Measurements from ENCODE around the gene AKAP6. TPM values are rescaled to one million over a fixed set of nuclear protein-coding genes. Genes with fewer than 3 reads are reported as not detected.

AKAP6 gene
- total and polyA plus RNA-seq, 2 experiments from 2014 or later = 0.38 to 0.42 TPM

- no peak overlapping the region for H3K27ac ChIP-seq (ENCODE audit: low read depth)
- H3K4me3 Mint-ChIP-seq = no peak overlapping the region
Observed at GRCh38 chr14:32537166-32537565, 208.1 kb downstream of the AKAP6 start.

More at GRCh38 chr14:32537166-32537565, 208.1 kb downstream of the AKAP6 start:
- no peaks in the 10 kb centered on the region for H3K9me3 Mint-ChIP-seq
- H4K20me1 ChIP-seq (replicated peaks; ENCODE audit: insufficient read depth) = no peaks in the 10 kb centered on the region
- no peak for DNase-seq (ENCODE audit: low spot score)
- H3K79me2 ChIP-seq (replicated peaks; ENCODE audit: insufficient read depth) = no peaks in the 10 kb centered on the region
- no peaks in the 10 kb centered on the region for H3F3A ChIP-seq (replicated peaks; ENCODE audit: low read depth)
- no peak for TF ChIP-seq EZH2phosphoT487 (IDR thresholded peaks at IDR 0.05; ENCODE audit: unreplicated experiment)
- no peak for TF ChIP-seq CTCF (conservative IDR thresholded peaks at IDR 0.05; ENCODE audit: low read depth in 2 of 2)
- TF ChIP-seq ETS1 (IDR thresholded peaks at IDR 0.05) = no peak
- no peak for TF ChIP-seq POLR2AphosphoS5 (IDR thresholded peaks at IDR 0.05; ENCODE audit: low read depth)
- no peak for TF ChIP-seq NANOG (IDR thresholded peaks at IDR 0.05; ENCODE audit: borderline replicate concordance)
- TF ChIP-seq ZNF114 (CRISPR knock-in tag; IDR thresholded peaks at IDR 0.05) = no peak
- TF ChIP-seq ZNF462 (CRISPR knock-in tag; IDR thresholded peaks at IDR 0.05) = no peak
- no peak for TF ChIP-seq ZNF331 (CRISPR knock-in tag; IDR thresholded peaks at IDR 0.05; ENCODE audit: low read depth)
- TF ChIP-seq REST (IDR thresholded peaks at IDR 0.05; ENCODE audit: unreplicated experiment) = no peak
- no peak for TF ChIP-seq STAT1 (IDR thresholded peaks at IDR 0.05; ENCODE audit: unreplicated experiment)
- no peak for TF ChIP-seq JUNB (IDR thresholded peaks at IDR 0.05; ENCODE audit: unreplicated experiment)
- no peaks in the 10 kb centered on the region for H3K36me3 ChIP-seq (ENCODE audit: insufficient read depth)
- H3K36me3 Mint-ChIP-seq (ENCODE audit: low read depth) = no peaks in the 10 kb centered on the region
- H3K27me3 ChIP-seq (ENCODE audit: insufficient read depth) = no peaks in the 10 kb centered on the region
- H3K4me1 Mint-ChIP-seq = no peaks in the 10 kb centered on the region
- ATAC-seq = no peak
- H3K4me3 ChIP-seq = no peak overlapping the region
- no peaks in the 10 kb centered on the region for H3K27me3 Mint-ChIP-seq (ENCODE audit: insufficient read depth, low read depth, poor library complexity)
- no peak overlapping the region for H2AFZ ChIP-seq
- H3K27ac Mint-ChIP-seq = no peak overlapping the region
- H3K4me2 ChIP-seq = no peak overlapping the region
- H3K4me1 ChIP-seq (ENCODE audit: insufficient read depth) = no peaks in the 10 kb centered on the region
- 0 out of 2 replicates have a peak, but pooled peaks cover 6% of the 10 kb centered on the region for H3K9me2 ChIP-seq (ENCODE audit: insufficient read depth)

All from GM23338 (cell line).